A549 treated with Mapracorat at 1 μM for 4 hours (cell line): Measurements from ENCODE around the gene MCUB. TPM values are rescaled to one million over a fixed set of nuclear protein-coding genes. Genes with fewer than 3 reads are reported as not detected.

ENCODE experiments used
- total RNA-seq: library from RNA; stranded (reverse); fragments of 200-300 nt; extraction: Qiagen RNA extraction; gene quantifications from 5 replicates; pipeline ENCODE4 v1.2.3, GENCODE V29; 2022

The MCUB gene
- total RNA-seq: 12.9 to 21.2 TPM (median 18.4 TPM) in 5 replicates

GRCh38 chr4:109559983-109560686 is at the start of gene MCUB:
TSS of gene MCUB (plus strand) at chr4:109560246. CDS start at chr4:109560338, 92 bp downstream.

GRCh38 chr4:109702950-109703663 is 143.1 kb downstream of the MCUB start, which contains the start of gene CASP6:
TSS of gene CASP6 (minus strand) at chr4:109703445. CDS start at chr4:109703395, 50 bp downstream.

GRCh38 chr4:109729718-109730618 is 169.9 kb downstream of the MCUB start, which contains the start of gene PLA2G12A:
TSS of gene PLA2G12A (minus strand) at chr4:109730070. CDS start at chr4:109729809, 261 bp downstream.

Other genes with a start within 250 kb of the MCUB start
- gene SEC24B, start 126.4 kb upstream of the MCUB start, total RNA-seq: 16.2 to 22.9 TPM (median 19.1 TPM) in 5 replicates
- 13.1 to 16.5 TPM (median 15.5 TPM) in 5 replicates for gene CASP6, start 143.2 kb downstream of the MCUB start, total RNA-seq
- 3.4 to 15.2 TPM (median 10.1 TPM) in 5 replicates for gene PLA2G12A, start 169.8 kb downstream of the MCUB start, total RNA-seq
- gene CFI, start 241.8 kb downstream of the MCUB start, total RNA-seq: 0.46 to 0.97 TPM (median 0.69 TPM) in 5 replicates